WTC11 (cell line): Measurements from ENCODE around the gene NDC1. TPM values are rescaled to one million over a fixed set of nuclear protein-coding genes. Genes with fewer than 3 reads are reported as not detected.

Source experiments
- ATAC-seq: fragments of 200-7000 bp; cut with Tn5 transposase; 2 replicates; pipeline ENCODE4 v1.10.0; 2021; ENCODE audit warnings: mild to moderate bottlenecking, moderate library complexity
- CTCF ChIA-PET: fragments of 300-600 bp; sonication (Branson Sonifier 250); formaldehyde crosslinking; loops from one replicate; lab custom pipeline; 2021; ENCODE audit warnings: antibody characterized with exemption; lab: Charles Lee
- POLR2A ChIA-PET: fragments of 350-600 bp; sonication (Branson Sonifier 250); formaldehyde crosslinking; loops from one replicate; lab custom pipeline; 2021; ENCODE audit warnings: antibody characterized with exemption; lab: Charles Lee
- DNase-seq: peaks from one replicate; pipeline ENCODE4 v3.0.0; 2021; ENCODE audit warnings: low spot score
- H3K27ac Mint-ChIP-seq: 2 replicates; pipeline ENCODE4 v1.8.0; 2021; ENCODE audit warnings: mixed read lengths
- H3K27me3 Mint-ChIP-seq: 2 replicates; pipeline ENCODE4 v1.8.0; 2021; ENCODE audit warnings: low read depth, mild to moderate bottlenecking, moderate library complexity, mixed read lengths
- H3K36me3 Mint-ChIP-seq: 2 replicates; pipeline ENCODE4 v1.8.0; 2021; ENCODE audit warnings: mixed read lengths
- H3K4me1 Mint-ChIP-seq: 2 replicates; pipeline ENCODE4 v1.8.0; 2022; ENCODE audit warnings: mixed read lengths
- H3K4me3 Mint-ChIP-seq: 2 replicates; pipeline ENCODE4 v1.8.0; 2021; ENCODE audit warnings: mild to moderate bottlenecking, moderate library complexity, mixed read lengths
- H3K9me3 Mint-ChIP-seq: 2 replicates; pipeline ENCODE4 v1.8.0; 2021; ENCODE audit warnings: mixed read lengths
- ATF1 ChIP-seq: sonication (generic); formaldehyde crosslinking; IDR thresholded peaks from 2 replicates; pipeline ENCODE4 v1.8.1; 2023; ENCODE audit warnings: mild to moderate bottlenecking, moderate library complexity, missing genetic modification reagents
- CREB1 ChIP-seq: sonication (generic); formaldehyde crosslinking; IDR thresholded peaks from 2 replicates; pipeline ENCODE4 v1.8.0; 2023; ENCODE audit warnings: mild to moderate bottlenecking, missing genetic modification reagents
- E2F1 ChIP-seq: sonication (generic); formaldehyde crosslinking; IDR thresholded peaks from 2 replicates; pipeline ENCODE4 v1.8.0; 2022; ENCODE audit warnings: mild to moderate bottlenecking, missing genetic modification reagents
- EMX1 ChIP-seq: fragments of 250-450 bp; sonication (Bioruptor Pico); IDR thresholded peaks from 2 replicates; pipeline ENCODE4 v1.8.0; 2021; ENCODE audit warnings: mild to moderate bottlenecking
- ESRRA ChIP-seq: sonication (generic); formaldehyde crosslinking; IDR thresholded peaks from 2 replicates; pipeline ENCODE4 v1.8.1; 2022; ENCODE audit warnings: mild to moderate bottlenecking, missing genetic modification reagents, borderline replicate concordance
- FOXJ3 ChIP-seq: sonication (generic); formaldehyde crosslinking; IDR thresholded peaks from 2 replicates; pipeline ENCODE4 v1.9.0; 2021; ENCODE audit warnings: missing genetic modification reagents, mild to moderate bottlenecking, borderline replicate concordance
- FOXK1 ChIP-seq: sonication (generic); formaldehyde crosslinking; IDR thresholded peaks from 2 replicates; pipeline ENCODE4 v1.8.0; 2022; ENCODE audit warnings: mild to moderate bottlenecking, moderate library complexity, missing genetic modification reagents
- FOXP4 ChIP-seq: sonication (generic); formaldehyde crosslinking; IDR thresholded peaks from 2 replicates; pipeline ENCODE4 v1.8.0; 2022; ENCODE audit warnings: mild to moderate bottlenecking, missing genetic modification reagents
- GTF2I ChIP-seq: fragments of 250-450 bp; sonication (Bioruptor Pico); conservative IDR thresholded peaks from 2 replicates; pipeline ENCODE4 v1.4.0; 2021; ENCODE audit warnings: mild to moderate bottlenecking
- HMGA2 ChIP-seq: fragments of 250-450 bp; sonication (Bioruptor Pico); IDR thresholded peaks from 2 replicates; pipeline ENCODE4 v1.4.0; 2021; ENCODE audit warnings: mild to moderate bottlenecking, moderate library complexity
- IRF2 ChIP-seq: sonication (generic); formaldehyde crosslinking; IDR thresholded peaks from 2 replicates; pipeline ENCODE4 v1.8.0; 2022; ENCODE audit warnings: low read depth, missing genetic modification reagents, borderline replicate concordance
- MXD4 ChIP-seq: fragments of 250-450 bp; sonication (Bioruptor Pico); IDR thresholded peaks from 2 replicates; pipeline ENCODE4 v1.8.0; 2021; ENCODE audit warnings: mild to moderate bottlenecking, moderate library complexity, borderline replicate concordance
- NR3C1 ChIP-seq: sonication (generic); formaldehyde crosslinking; conservative IDR thresholded peaks from 2 replicates; pipeline ENCODE4 v1.8.1; 2023; ENCODE audit warnings: low read depth, mild to moderate bottlenecking, missing genetic modification reagents
- RELA ChIP-seq: sonication (generic); formaldehyde crosslinking; IDR thresholded peaks from 2 replicates; pipeline ENCODE4 v1.8.1; 2022; ENCODE audit warnings: missing genetic modification reagents, mild to moderate bottlenecking, borderline replicate concordance
- SMAD3 ChIP-seq: sonication (generic); formaldehyde crosslinking; IDR thresholded peaks from 2 replicates; pipeline ENCODE4 v1.8.0; 2022; ENCODE audit warnings: missing genetic modification reagents, mild to moderate bottlenecking, borderline replicate concordance
- SOX15 ChIP-seq: fragments of 250-450 bp; sonication (Bioruptor Pico); IDR thresholded peaks from 2 replicates; pipeline ENCODE4 v1.9.0; 2021; ENCODE audit warnings: mild to moderate bottlenecking
- USF2 ChIP-seq: sonication (generic); formaldehyde crosslinking; IDR thresholded peaks from 2 replicates; pipeline ENCODE4 v1.8.1; 2023; ENCODE audit warnings: mild to moderate bottlenecking, missing genetic modification reagents, moderate library complexity
- ZNF281 ChIP-seq: sonication (generic); formaldehyde crosslinking; IDR thresholded peaks from 2 replicates; pipeline ENCODE4 v1.8.0; 2023; ENCODE audit warnings: mild to moderate bottlenecking, missing genetic modification reagents
- ZNF416 ChIP-seq: fragments of 250-450 bp; sonication (Bioruptor Pico); IDR thresholded peaks from 2 replicates; pipeline ENCODE4 v1.9.0; 2021; ENCODE audit warnings: mild to moderate bottlenecking, inconsistent platforms
- total RNA-seq: library from RNA; stranded (reverse); gene quantifications from 3 replicates; pipeline ENCODE4 v1.2.3, GENCODE V29; 2021
- TF ChIP-seq, protein P1 (sequence below): sonication (generic); formaldehyde crosslinking; IDR thresholded peaks from 2 replicates; pipeline ENCODE4 v1.8.1; 2023; ENCODE audit warnings: mild to moderate bottlenecking, moderate library complexity, missing genetic modification reagents
- TF ChIP-seq, protein P2 (sequence below): fragments of 200-600 bp; IDR thresholded peaks from 2 replicates; pipeline ENCODE4 v1.8.0; 2022; ENCODE audit warnings: antibody characterized with exemption
- TF ChIP-seq, protein P3 (sequence below): sonication (generic); formaldehyde crosslinking; IDR thresholded peaks from 2 replicates; pipeline ENCODE4 v1.8.1; 2022; ENCODE audit warnings: low read depth, missing genetic modification reagents, borderline replicate concordance

Gene NDC1
- total RNA-seq, 1 experiment from 2014 or later, result 52.4 TPM

DNA sequence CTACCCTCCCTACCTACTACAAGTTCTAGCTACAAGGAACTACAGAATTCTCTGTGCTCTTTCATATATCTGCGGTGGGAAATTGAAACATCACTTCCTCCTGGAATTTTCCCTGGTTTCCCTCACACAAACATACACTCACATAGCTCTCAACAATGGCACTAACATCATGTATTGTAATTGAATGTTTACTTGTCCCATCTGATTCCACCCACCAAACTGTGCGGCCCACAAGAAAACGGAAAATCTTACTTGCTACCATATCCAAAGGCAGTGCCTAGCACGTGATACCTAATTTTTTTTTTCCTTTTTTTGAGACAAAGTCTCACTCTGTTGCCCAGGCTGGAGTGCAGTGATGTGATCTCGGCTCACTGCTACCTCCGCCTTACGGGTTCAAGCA, 33.9 kb downstream of the NDC1 start:
- Mint-ChIP-seq H3K27ac (no peak overlapping the region), H3K4me3 (no peak overlapping the region), H3K4me1 (0 out of 2 replicates have a peak, but pooled peaks cover 3% of the 10 kb centered on the region), H3K36me3 (peaks cover 69% of the 10 kb centered on the region), H3K9me3 (no peaks in the 10 kb centered on the region), H3K27me3 (no peaks in the 10 kb centered on the region)
- no peak for TF ChIP-seq E2F1 (CRISPR knock-in tag)
- TF ChIP-seq, protein P1, sequence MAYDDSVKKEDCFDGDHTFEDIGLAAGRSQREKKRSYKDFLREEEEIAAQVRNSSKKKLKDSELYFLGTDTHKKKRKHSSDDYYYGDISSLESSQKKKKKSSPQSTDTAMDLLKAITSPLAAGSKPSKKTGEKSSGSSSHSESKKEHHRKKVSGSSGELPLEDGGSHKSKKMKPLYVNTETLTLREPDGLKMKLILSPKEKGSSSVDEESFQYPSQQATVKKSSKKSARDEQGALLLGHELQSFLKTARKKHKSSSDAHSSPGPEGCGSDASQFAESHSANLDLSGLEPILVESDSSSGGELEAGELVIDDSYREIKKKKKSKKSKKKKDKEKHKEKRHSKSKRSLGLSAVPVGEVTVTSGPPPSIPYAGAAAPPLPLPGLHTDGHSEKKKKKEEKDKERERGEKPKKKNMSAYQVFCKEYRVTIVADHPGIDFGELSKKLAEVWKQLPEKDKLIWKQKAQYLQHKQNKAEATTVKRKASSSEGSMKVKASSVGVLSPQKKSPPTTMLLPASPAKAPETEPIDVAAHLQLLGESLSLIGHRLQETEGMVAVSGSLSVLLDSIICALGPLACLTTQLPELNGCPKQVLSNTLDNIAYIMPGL (CRISPR knock-in tag), result no peak
- TF ChIP-seq IRF2 (CRISPR knock-in tag), result no peak
- TF ChIP-seq SOX15 (CRISPR knock-in tag), result no peak
- TF ChIP-seq CREB1 (CRISPR knock-in tag), result no peak
- TF ChIP-seq NR3C1 (CRISPR knock-in tag), result no peak
- TF ChIP-seq FOXP4 (CRISPR knock-in tag), result no peak
- TF ChIP-seq HMGA2 (CRISPR knock-in tag), result no peak
- TF ChIP-seq ESRRA, result no peak
- TF ChIP-seq EMX1 (CRISPR knock-in tag), result no peak
- TF ChIP-seq ATF1 (CRISPR knock-in tag), result no peak
- TF ChIP-seq, protein P2, sequence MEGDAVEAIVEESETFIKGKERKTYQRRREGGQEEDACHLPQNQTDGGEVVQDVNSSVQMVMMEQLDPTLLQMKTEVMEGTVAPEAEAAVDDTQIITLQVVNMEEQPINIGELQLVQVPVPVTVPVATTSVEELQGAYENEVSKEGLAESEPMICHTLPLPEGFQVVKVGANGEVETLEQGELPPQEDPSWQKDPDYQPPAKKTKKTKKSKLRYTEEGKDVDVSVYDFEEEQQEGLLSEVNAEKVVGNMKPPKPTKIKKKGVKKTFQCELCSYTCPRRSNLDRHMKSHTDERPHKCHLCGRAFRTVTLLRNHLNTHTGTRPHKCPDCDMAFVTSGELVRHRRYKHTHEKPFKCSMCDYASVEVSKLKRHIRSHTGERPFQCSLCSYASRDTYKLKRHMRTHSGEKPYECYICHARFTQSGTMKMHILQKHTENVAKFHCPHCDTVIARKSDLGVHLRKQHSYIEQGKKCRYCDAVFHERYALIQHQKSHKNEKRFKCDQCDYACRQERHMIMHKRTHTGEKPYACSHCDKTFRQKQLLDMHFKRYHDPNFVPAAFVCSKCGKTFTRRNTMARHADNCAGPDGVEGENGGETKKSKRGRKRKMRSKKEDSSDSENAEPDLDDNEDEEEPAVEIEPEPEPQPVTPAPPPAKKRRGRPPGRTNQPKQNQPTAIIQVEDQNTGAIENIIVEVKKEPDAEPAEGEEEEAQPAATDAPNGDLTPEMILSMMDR, result no peak
- DNase-seq (no peak), ATAC-seq (no peak)
- CTCF ChIA-PET, result no interaction called here
- POLR2A ChIA-PET, result no interaction called here

GRCh38 chr1:53800621-53801020, 37.5 kb downstream of the NDC1 start:
- no peak overlapping the region for H3K4me3 Mint-ChIP-seq
- H3K27ac Mint-ChIP-seq, result no peak overlapping the region
- H3K4me1 Mint-ChIP-seq, result 0 out of 2 replicates have a peak, but pooled peaks cover 3% of the 10 kb centered on the region
- peaks cover 72% of the 10 kb centered on the region for H3K36me3 Mint-ChIP-seq
- no peaks in the 10 kb centered on the region for H3K27me3 Mint-ChIP-seq
- H3K9me3 Mint-ChIP-seq, result no peaks in the 10 kb centered on the region
- ATAC-seq (no peak), DNase-seq (no peak)
- CTCF ChIA-PET, result interaction anchor here (2.2 kb wide), 1 partner anchor 11 kb away, joined by 8 read pairs; no protein-coding TSS in a partner anchor
- POLR2A ChIA-PET, result interaction anchor here (0.7 kb wide), 1 partner anchor 24 kb away, joined by 6 read pairs; no protein-coding TSS in a partner anchor
- TF ChIP-seq RELA (CRISPR knock-in tag), result no peak
- TF ChIP-seq, protein P2, result no peak
- no peak for TF ChIP-seq USF2 (CRISPR knock-in tag)
- no peak for TF ChIP-seq GTF2I
- no peak for TF ChIP-seq ZNF416 (CRISPR knock-in tag)
- TF ChIP-seq FOXK1 (CRISPR knock-in tag), result no peak
- TF ChIP-seq SMAD3 (CRISPR knock-in tag), result no peak
- no peak for TF ChIP-seq MXD4 (CRISPR knock-in tag)
- TF ChIP-seq, protein P3, sequence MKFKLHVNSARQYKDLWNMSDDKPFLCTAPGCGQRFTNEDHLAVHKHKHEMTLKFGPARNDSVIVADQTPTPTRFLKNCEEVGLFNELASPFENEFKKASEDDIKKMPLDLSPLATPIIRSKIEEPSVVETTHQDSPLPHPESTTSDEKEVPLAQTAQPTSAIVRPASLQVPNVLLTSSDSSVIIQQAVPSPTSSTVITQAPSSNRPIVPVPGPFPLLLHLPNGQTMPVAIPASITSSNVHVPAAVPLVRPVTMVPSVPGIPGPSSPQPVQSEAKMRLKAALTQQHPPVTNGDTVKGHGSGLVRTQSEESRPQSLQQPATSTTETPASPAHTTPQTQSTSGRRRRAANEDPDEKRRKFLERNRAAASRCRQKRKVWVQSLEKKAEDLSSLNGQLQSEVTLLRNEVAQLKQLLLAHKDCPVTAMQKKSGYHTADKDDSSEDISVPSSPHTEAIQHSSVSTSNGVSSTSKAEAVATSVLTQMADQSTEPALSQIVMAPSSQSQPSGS (CRISPR knock-in tag), result no peak
- TF ChIP-seq ZNF281 (CRISPR knock-in tag), result no peak
- no peak for TF ChIP-seq FOXJ3 (CRISPR knock-in tag)
